ENCODE measurements around the gene LCN15.

DNA sequence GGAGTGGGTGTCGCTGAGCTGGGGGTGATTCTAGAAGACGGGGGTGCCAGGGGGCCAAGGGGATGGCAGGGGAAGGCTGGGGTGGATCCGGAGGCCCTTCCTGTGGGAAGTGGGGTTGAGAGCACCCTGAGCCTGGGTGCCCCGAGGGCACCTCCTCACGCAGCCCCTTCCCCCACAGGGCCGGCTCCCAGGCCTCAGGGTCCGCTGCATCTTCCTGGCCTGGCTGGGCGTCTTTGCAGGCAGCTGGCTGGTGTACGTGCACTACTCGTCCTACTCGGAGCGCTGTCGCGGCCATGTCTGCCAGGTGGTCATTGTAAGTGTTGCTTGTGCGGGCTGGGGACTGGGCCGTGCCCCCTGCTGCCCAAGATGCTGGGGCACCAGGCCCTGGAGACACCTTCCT is 46.9 kb downstream of the LCN15 start:
- TF ChIP-seq POLR2A (IDR thresholded peaks at IDR 0.05) = no peak
- TF ChIP-seq CTCF (IDR thresholded peaks at IDR 0.05) = no peak
- TF ChIP-seq POLR2AphosphoS5 (IDR thresholded peaks at IDR 0.05) = no peak
- no peak for TF ChIP-seq EP300 (IDR thresholded peaks at IDR 0.05)

Measured in sigmoid colon (tissue), 4 donors.